GM12892 (cell line): Measurements from ENCODE around the gene DHRS4.

Experiments
- POLR2A ChIP-seq: IDR thresholded peaks from 2 replicates; pipeline ENCODE4 v1.6.1; 2011; ENCODE audit warnings: low read depth, low read length, control low read depth
- POLR2AphosphoS5 ChIP-seq: IDR thresholded peaks from 2 replicates; pipeline ENCODE4 v1.6.1; 2011; ENCODE audit warnings: low read depth, low read length, control low read depth

GRCh38 chr14:23931721-23932289 lies 21.8 kb upstream of the DHRS4 start:
- TF ChIP-seq POLR2AphosphoS5, result no peak
- TF ChIP-seq POLR2A, result no peak
